K562 (cell line): ENCODE data around the gene TMEM179. TPM values are rescaled to one million over a fixed set of nuclear protein-coding genes. Genes with fewer than 3 reads are reported as not detected.

Experiments used
- ATAC-seq: fragments of 200-7000 bp; cut with Tn5 transposase; 3 replicates; pipeline ENCODE4 v1.9.1; 2020; ENCODE audit warnings: moderate library complexity
- BruUV-seq: library from RNA; stranded (reverse); fragments of 400-500 nt; replicated peaks from 2 replicates; lab custom pipeline; 2021; lab: Mats Ljungman, UMichigan
- CTCF ChIA-PET: fragments of 300-600 bp; formaldehyde crosslinking; extraction: SDS; loops from one replicate; lab custom pipeline; 2021; ENCODE audit warnings: low intra/inter-chr PET ratio; lab: Yijun Ruan, JAX
- POLR2A ChIA-PET: fragments of 300-600, 350-650 bp; sonication (Branson Sonifier 250); formaldehyde crosslinking; extraction: SDS; loops from one replicate; lab custom pipeline; 2021; ENCODE audit warnings: antibody characterized with exemption, inconsistent platforms; lab: Yijun Ruan, JAX
- DNase-seq, 4 experiments: peaks; one replicate each; pipeline versions ENCODE4 v3.0.0 to v3.0.0-alpha.2; 2011 to 2018; ENCODE audit warnings: low spot score in 3 of 4, mixed read lengths in 3 of 4; ENCODE audit errors: extremely low read depth in 1 of 4
- FAIRE-seq: peaks from 2 replicates; lab custom pipeline; 2011; peaks lifted over from hg19 to GRCh38; lab: Jason Lieb, UNC
- H2AFZ ChIP-seq: 2 replicates; pipeline ENCODE4 v1.6.0; 2011; ENCODE audit warnings: low read depth, low read length, control low read depth, inconsistent platforms
- H3K27ac ChIP-seq: fragments of 200-600 bp; 3 replicates; pipeline ENCODE4 v1.8.0; 2011; ENCODE audit warnings: low read depth, mild to moderate bottlenecking, control low read depth, inconsistent platforms, low read length, moderate library complexity, mixed read lengths; ENCODE audit errors: extremely low read depth
- H3K27me3 ChIP-seq, 2 experiments: fragments of 300-600 bp in 1 of 2; 2 replicates in 1 of 2; 3 replicates in 1 of 2; pipeline versions ENCODE4 v1.6.0 to v1.8.0; 2011; ENCODE audit warnings: inconsistent platforms in 2 of 2, low read length in 2 of 2, mild to moderate bottlenecking in 1 of 2, mixed read lengths in 1 of 2, moderate library complexity in 1 of 2; ENCODE audit not compliant: control insufficient read depth in 2 of 2, insufficient read depth in 2 of 2
- H3K36me3 ChIP-seq: fragments of 300-600 bp; 3 replicates; pipeline ENCODE4 v1.8.0; 2011; ENCODE audit warnings: mild to moderate bottlenecking, low read length, inconsistent platforms; ENCODE audit not compliant: control insufficient read depth, insufficient read depth
- H3K4me1 ChIP-seq, 2 experiments: fragments of 200-600 bp in 1 of 2; replicated peaks in 1 of 2; 2 replicates in 1 of 2; 3 replicates in 1 of 2; pipeline versions ENCODE4 v1.5.1 to v1.8.0; 2011; ENCODE audit warnings: inconsistent platforms in 2 of 2, low read length in 2 of 2, mild to moderate bottlenecking in 1 of 2, mixed read lengths in 1 of 2, moderate library complexity in 1 of 2; ENCODE audit not compliant: control insufficient read depth in 2 of 2, insufficient read depth in 2 of 2
- H3K4me2 ChIP-seq: 2 replicates; pipeline ENCODE4 v1.6.1; 2011; ENCODE audit warnings: low read length, control low read depth, inconsistent platforms, mixed read lengths; ENCODE audit not compliant: insufficient read depth
- H3K4me3 ChIP-seq: fragments of 200-600 bp; sonication (generic), shearing (Covaris generic); 2 replicates; pipeline ENCODE4 v1.5.1; 2016; ENCODE audit warnings: control low read depth, inconsistent platforms
- H3K79me2 ChIP-seq: fragments of 200-600 bp; 3 replicates; pipeline ENCODE4 v1.8.0; 2011; ENCODE audit warnings: low read length, inconsistent platforms; ENCODE audit not compliant: control insufficient read depth, insufficient read depth
- H3K9ac ChIP-seq, 2 experiments: 2 replicates each; pipeline versions ENCODE4 v1.6.0 to v1.6.1; 2011; ENCODE audit warnings: low read depth in 2 of 2, low read length in 2 of 2, control low read depth in 1 of 2, inconsistent platforms in 1 of 2, mild to moderate bottlenecking in 1 of 2, mixed read lengths in 1 of 2; ENCODE audit not compliant: insufficient read depth in 1 of 2
- H3K9me1 ChIP-seq: one replicate; pipeline ENCODE4 v1.6.0; 2011; ENCODE audit warnings: inconsistent platforms, mild to moderate bottlenecking, low read length, moderate library complexity; ENCODE audit not compliant: control insufficient read depth, insufficient read depth
- H3K9me3 ChIP-seq: replicated peaks from 2 replicates; pipeline ENCODE4 v1.5.1; 2011; ENCODE audit warnings: low read depth, low read length, inconsistent platforms; ENCODE audit not compliant: control insufficient read depth, insufficient read depth
- H4K20me1 ChIP-seq: replicated peaks from 2 replicates; pipeline ENCODE4 v1.6.1; 2011; ENCODE audit warnings: low read length, inconsistent platforms, mixed read lengths; ENCODE audit not compliant: control insufficient read depth, insufficient read depth
- GTF2A2 ChIP-seq: IDR thresholded peaks from 2 replicates; pipeline ENCODE4 v1.6.1; 2016; ENCODE audit warnings: mild to moderate bottlenecking, missing genetic modification characterization, missing compliant biosample characterization
- L3MBTL2 ChIP-seq: fragments of 450-650 bp; IDR thresholded peaks from 2 replicates; pipeline ENCODE4 v1.6.1; 2016; ENCODE audit warnings: mild to moderate bottlenecking, moderate library complexity
- MCM2 ChIP-seq: fragments of 450-650 bp; IDR thresholded peaks from 2 replicates; pipeline ENCODE4 v1.6.1; 2017; ENCODE audit warnings: low read depth, mild to moderate bottlenecking
- NELFE ChIP-seq: IDR thresholded peaks from 2 replicates; pipeline ENCODE4 v1.6.1; 2011; ENCODE audit warnings: mild to moderate bottlenecking; ENCODE audit not compliant: insufficient read depth, insufficient read length
- RB1 ChIP-seq: fragments of 450-650 bp; IDR thresholded peaks from 2 replicates; pipeline ENCODE4 v1.6.1; 2017; ENCODE audit warnings: low read depth, mild to moderate bottlenecking
- SMARCA4 ChIP-seq: fragments of 450-650 bp; IDR thresholded peaks from 2 replicates; pipeline ENCODE4 v1.6.1; 2016
- SRF ChIP-seq, 2 experiments: fragments of 250-450, 450-650 bp in 1 of 2; sonication (Bioruptor Pico) in 1 of 2; sonication (generic) in 1 of 2; formaldehyde crosslinking; IDR thresholded peaks; 2 replicates each; pipeline versions ENCODE4 v1.5.0 to v1.5.1; 2020 to 2022; ENCODE audit warnings: mild to moderate bottlenecking in 1 of 2, missing genetic modification reagents in 1 of 2
- XRCC3 ChIP-seq: fragments of 450-650 bp; IDR thresholded peaks from 2 replicates; pipeline ENCODE4 v1.6.1; 2017; ENCODE audit warnings: mild to moderate bottlenecking, moderate library complexity
- ZNF24 ChIP-seq: fragments of 450-650 bp; IDR thresholded peaks from 2 replicates; pipeline ENCODE4 v1.6.1; 2016
- ZNF282 ChIP-seq: sonication (generic); formaldehyde crosslinking; IDR thresholded peaks from 2 replicates; pipeline ENCODE4 v1.8.1; 2023; ENCODE audit warnings: missing genetic modification reagents
- WGBS: fragments of 100-300 bp; shearing (Covaris generic); methylation state at CpG from one replicate; pipeline ENCODE4 v1.1.6; 2016; ENCODE audit warnings: low coverage, mixed read lengths; ENCODE audit not compliant: insufficient coverage; ENCODE audit errors: missing lambda C conversion rate; 5-methylcytosine and 5-hydroxymethylcytosine counted together
- in situ Hi-C: fragments of 300-500 bp; cut with MboI; formaldehyde crosslinking; loops from 4 replicates; pipeline ENCODE4 v1.15.0; 2018; ENCODE audit warnings: inconsistent platforms, mixed read lengths
- intact Hi-C: fragments of 100-400 bp; cut with micrococcal nuclease; formaldehyde crosslinking; loops from 2 replicates; pipeline ENCODE4 v1.14.2; 2022
- polyA plus RNA-seq, 8 experiments: library from polyadenylated mRNA; depleted of rRNA in 4 of 8; stranded (reverse) in 5 of 8; unstranded in 3 of 8; fragments of >200 nt; fragmentation: Nextera tagmentation in 2 of 8; fragmentation: Illumina TruSeq in 1 of 8; extraction: Ambion mirVana in 2 of 8; extraction: Trizol in 1 of 8; gene quantifications; 2 replicates each; pipeline versions ENCODE4 v1.2.1 to v1.2.3, GENCODE V29; 2011 to 2014; ENCODE audit warnings: inconsistent platforms in 1 of 8, missing spikeins in 1 of 8
- total RNA-seq, 7 experiments: library from RNA; depleted of rRNA in 6 of 7; stranded (reverse); fragments of >200 nt in 6 of 7; fragmentation: Illumina TruSeq in 2 of 7; extraction: Trizol in 2 of 7; gene quantifications; 2 replicates each; pipeline versions ENCODE4 v1.2.1 to v1.2.3, GENCODE V29; 2011 to 2021; ENCODE audit warnings: low replicate concordance in 1 of 7

Gene TMEM179
- total and polyA plus RNA-seq, 9 of the 15 experiments (the other 6 are each of a cell fraction or from before 2014, with no cell fraction given): not detected

DNA sequence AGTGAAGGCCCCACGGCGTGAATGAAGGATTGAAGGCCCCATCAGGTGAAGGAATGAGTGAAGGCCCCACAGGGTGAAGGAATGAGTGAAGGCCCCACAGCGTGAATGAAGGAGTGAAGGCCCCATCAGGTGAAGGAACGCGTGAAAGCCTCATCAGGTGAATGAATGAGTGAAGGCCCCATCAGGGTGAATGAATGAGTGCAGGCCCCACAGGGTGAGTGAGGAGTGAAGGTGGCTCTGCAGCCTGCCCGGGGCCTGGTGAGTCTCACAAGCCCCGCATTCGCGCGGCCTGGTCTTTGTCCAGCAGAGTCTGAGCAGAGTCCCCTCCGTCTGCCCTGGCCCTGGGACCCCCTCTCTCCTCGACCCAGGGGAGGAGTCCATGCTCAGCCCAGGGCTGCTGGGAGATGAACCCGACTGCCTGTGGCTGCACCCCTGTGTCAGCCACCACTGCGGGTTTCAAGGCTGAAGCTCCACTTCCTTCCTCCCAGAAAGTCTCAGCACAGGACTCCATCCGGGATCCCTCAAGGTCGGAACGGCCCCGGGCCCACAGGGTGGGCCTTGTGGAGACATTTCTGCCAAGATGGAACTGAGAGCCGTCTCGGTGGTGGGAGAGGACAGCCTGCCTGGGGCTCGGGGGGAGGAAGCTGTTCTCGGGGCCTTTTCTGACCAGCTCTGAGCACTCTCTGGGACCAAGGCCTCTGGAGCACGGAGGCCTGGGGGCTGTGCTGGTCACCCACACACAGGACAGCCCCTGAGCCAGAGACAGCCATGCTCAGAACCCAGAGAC is 37.4 kb upstream of the TMEM179 start:
- WGBS: 47% methylated on average over 14 of the region's 23 CpGs
- no peaks in the 10 kb centered on the region for H3K9me3 ChIP-seq
- in situ Hi-C loops (loop anchor here (10.0 kb wide), 1 partner anchor 567 kb away; no protein-coding TSS in a partner anchor), intact Hi-C loops (no loop called here)
- H3K4me3 ChIP-seq: no peak overlapping the region
- H3K9me1 ChIP-seq: no peaks in the 10 kb centered on the region
- TF ChIP-seq ZNF24 (peak; percentile 85), MCM2 (no peak), GTF2A2 (tag) (no peak)
- H2AFZ ChIP-seq: no peak overlapping the region
- H3K27me3 ChIP-seq: peaks cover 3 to 33% of the 10 kb centered on the region in 2 experiments; a peak in 4 of 5 replicates
- ChIA-PET POLR2A (interaction anchor here (0.8 kb wide), 1 partner anchor 83 kb away, joined by 3 read pairs; no protein-coding TSS in a partner anchor), CTCF (no interaction called here)
- no peak overlapping the region for H3K4me2 ChIP-seq
- no peak overlapping the region; a peak in 1 of 4 replicates for H3K9ac ChIP-seq
- no peak for FAIRE-seq
- no peaks in the 10 kb centered on the region for H3K79me2 ChIP-seq
- no peak for ATAC-seq
- peak in 1 of 4 experiments; percentile 2 for DNase-seq
- peaks cover 0 to 31% of the 10 kb centered on the region in 2 experiments; a peak in 1 of 5 replicates for H3K4me1 ChIP-seq
- H4K20me1 ChIP-seq: 0 out of 2 replicates have a peak, but pooled peaks cover 3% of the 10 kb centered on the region
- no peak overlapping the region for H3K27ac ChIP-seq
- no peaks in the 10 kb centered on the region for H3K36me3 ChIP-seq
- BruUV-seq: no TSS peak

DNA sequence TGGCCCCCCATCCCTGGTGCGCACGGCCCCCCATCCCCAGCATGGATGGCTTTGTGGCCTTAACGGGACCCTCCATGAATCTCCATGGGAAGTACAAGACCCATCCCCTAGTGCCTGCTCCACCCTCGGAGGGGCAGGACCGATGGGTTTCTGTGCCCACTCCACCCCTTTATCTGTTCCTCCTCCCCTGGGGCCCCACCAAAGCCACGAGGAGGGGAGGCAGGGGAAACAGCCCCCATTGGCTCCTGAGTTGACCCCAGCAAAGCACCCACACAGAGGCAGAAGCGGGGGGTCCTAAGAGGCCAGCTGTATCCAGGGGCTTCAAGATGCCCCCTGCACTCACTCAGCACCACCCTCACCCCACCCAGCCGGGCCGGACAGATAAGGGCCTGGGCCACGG is 36.1 kb upstream of the TMEM179 start:
- Histone ChIP-seq H3K79me2 (no peaks in the 10 kb centered on the region), H3K4me3 (no peak overlapping the region), H3K36me3 (no peaks in the 10 kb centered on the region), H2AFZ (no peak overlapping the region), H3K4me2 (no peak overlapping the region), H3K9me1 (no peaks in the 10 kb centered on the region), H3K27me3 (peaks cover 3 to 30% of the 10 kb centered on the region in 2 experiments; a peak in 4 of 5 replicates), H3K9me3 (no peaks in the 10 kb centered on the region), H3K4me1 (peaks cover 0 to 33% of the 10 kb centered on the region in 2 experiments; a peak in 1 of 5 replicates), H3K9ac (no peak overlapping the region), H3K27ac (no peak overlapping the region), H4K20me1 (0 out of 2 replicates have a peak, but pooled peaks cover 3% of the 10 kb centered on the region)
- DNase-seq (no peak), ATAC-seq (no peak), FAIRE-seq (no peak)
- ChIA-PET CTCF (interaction anchor here (2.0 to 2.6 kb wide), 2 partner anchors 546 to 563 kb away, joined by 11 to 12 read pairs; no protein-coding TSS in a partner anchor), POLR2A (no interaction called here)
- intact Hi-C loops: loop anchor here (1.0 kb wide), 1 partner anchor 562 kb away; no protein-coding TSS in a partner anchor
- in situ Hi-C loops: loop anchor here (10.0 kb wide), 1 partner anchor 566 kb away; no protein-coding TSS in a partner anchor
- TF ChIP-seq SRF (CRISPR knock-in tag; IDR thresholded peaks at IDR 0.05) (no peak), XRCC3 (no peak), L3MBTL2 (no peak), NELFE (no peak), SMARCA4 (no peak), ZNF282 (CRISPR knock-in tag) (no peak), RB1 (no peak)
- 23% methylated on average over 5 of the region's 10 CpGs for WGBS
- no TSS peak for BruUV-seq
